HG03159 (cell line): ENCODE results near the gene TTC23.

Source experiments
- ATAC-seq: cut with Tn5 transposase; IDR thresholded peaks from one replicate; pipeline ENCODE4 v1.9.1; 2021; ENCODE audit warnings: mild to moderate bottlenecking, moderate library complexity; ENCODE audit not compliant: unreplicated experiment

TTC23 gene

DNA sequence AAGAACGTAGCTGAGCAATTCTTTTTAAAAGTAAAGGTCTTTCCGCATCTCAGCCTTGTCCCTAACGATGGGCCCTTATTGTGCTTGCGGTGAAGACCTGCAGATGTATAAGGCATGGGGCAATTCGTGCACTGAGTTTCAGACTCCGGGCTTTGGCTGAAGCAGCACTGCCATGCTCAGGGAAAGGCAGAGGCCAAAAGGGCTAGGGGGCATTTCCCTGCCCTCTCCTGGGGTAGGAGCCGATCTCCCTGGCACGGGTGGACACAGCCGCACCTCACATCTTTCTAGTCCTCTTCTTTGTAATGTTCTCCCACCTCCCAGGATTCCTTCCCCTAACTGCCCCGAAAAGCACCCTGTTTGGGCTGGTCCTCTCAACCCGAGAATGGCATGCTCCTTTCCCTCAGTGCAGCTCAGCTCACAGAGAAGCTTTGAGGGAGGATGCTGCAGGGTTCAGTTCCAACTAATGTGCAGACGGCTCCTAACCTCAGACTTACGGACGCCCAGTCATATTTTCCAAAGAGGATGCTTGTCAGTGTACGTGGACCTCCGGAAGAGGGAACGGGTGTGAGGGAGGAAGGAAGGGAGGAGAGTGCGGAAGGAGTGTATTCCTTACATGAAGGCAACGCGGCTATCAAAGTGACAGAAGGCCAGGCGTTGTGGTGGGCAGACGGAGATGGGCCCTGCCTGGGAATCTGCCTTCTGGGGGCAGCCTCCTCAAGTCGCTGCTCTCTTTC, 83.3 kb downstream of the TTC23 start:
- no peak for ATAC-seq

DNA sequence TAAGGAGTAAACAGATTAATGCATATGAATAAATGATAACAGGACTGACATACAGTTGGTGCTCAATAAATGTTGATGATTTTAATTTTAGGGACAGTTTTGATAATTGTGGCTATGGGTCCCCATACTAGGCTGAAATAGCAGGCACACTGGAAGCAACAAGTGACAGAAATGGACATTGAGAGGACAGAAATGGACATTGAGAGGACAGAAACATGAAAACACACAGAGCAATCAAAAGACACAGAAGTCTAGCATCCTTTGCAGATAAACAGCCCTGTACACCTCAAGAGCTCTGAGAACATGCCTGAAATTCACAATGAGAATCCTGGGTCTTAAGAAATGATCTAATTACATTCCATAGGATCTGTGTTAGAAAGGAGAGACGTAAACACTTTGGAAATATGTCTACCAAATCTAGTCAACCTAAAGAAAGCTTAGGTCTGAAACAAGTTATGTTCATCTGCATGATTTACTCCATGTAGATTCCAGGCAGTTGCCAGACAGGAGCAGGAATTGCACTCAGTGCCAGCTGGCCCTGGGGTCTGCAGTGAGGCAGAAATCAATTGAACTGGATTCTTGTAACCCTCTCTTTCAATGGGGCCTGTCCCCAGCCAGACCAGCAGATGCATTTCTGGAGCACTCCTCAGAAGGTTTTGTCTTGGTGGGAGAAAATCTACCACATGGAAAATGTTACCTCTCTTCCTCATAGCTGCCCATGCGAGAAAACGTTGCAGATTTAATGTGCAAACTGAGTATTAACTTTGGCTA, 84.2 kb downstream of the TTC23 start:
- no peak for ATAC-seq

DNA sequence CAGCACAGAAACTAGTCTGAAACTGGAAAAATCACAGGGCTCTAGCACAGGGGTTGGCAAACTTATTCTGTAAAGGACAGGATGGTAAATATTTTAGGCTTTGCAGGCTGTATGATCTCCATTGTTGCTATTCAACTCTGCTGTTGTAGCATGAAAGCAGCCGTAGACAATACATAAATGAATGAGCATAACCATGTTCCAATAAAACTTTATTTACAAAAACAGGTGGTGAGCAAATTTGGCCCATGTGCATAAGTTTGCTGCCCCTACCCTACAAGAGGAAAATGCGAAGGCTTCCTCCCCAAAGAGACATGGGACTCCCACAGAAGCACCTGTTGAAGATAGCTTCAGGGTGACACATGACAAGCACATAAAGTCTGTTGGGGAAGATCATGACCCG, 85.3 kb downstream of the TTC23 start:
- ATAC-seq = no peak

DNA sequence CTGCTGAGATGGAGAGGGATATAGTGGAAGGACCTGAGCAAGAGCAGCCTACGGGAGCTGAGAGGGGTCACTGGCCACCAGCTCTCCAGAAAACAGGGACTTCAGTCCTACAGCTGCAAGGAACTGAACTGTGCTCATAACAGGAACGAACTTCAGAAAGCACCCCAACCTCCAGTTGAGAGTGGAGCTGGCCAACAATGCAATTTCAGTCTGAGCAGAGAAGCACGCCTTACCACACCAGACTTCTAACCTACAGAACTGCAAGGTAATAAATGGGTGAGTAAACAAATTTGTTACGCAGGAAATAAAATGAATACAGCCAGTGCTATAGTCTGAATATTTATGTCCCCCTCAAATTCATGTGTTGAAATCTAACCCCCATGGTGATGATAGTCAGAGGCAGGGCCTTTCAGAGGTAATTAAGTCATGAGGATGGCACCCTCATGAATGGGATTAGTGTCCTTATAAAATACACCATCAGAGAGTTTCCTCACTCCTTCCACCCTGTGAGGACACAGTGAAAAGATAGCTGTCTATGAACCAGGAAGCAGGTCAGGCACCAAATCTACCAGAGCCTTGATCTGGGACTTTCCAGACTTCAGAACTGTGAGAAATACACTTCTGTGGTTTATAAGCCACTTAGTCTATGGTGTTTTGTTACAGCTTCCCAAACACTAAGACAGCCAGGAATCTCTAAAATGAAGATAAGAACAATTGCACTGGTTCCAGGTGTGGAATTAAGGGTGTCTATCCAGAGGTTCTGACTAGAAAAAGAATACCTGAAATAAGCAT, 85.9 kb downstream of the TTC23 start:
- ATAC-seq = no peak

DNA sequence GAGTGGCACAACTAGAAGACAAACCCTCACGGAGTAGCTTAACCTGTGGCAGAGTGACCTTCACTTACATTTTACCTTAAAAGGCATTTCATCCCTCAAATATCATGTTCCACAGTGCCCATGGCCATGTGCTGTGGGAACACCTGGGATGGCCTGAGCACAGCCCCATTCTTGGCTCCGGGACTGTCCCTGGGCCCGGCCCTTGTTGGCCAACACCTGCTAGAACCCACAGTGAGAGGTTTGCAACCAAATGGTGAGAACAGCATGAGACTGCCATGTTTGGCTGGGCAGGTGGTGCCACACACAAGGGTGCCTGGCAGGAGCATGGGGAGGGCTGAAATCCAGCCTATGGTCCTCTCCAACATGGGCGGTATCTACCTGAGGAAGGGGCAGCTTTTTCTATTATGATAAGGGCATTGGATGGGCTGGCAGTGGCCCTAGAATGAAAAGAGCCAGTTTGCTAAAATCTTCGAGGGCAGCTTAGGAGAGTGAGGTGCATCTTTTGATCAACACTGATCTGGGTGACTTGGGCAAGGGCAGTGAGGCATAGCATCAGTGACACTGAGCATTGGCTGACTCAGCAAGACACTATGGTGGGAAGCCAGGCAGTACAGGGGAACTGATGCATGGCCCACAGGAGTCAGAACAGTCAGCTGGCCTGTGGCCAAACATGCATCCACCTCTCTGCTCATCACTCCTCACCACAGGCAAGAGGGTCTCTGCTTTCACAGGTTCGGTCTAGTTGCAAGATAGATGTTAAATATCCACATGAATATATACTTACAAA, 90.6 kb downstream of the TTC23 start:
- ATAC-seq = no peak

DNA sequence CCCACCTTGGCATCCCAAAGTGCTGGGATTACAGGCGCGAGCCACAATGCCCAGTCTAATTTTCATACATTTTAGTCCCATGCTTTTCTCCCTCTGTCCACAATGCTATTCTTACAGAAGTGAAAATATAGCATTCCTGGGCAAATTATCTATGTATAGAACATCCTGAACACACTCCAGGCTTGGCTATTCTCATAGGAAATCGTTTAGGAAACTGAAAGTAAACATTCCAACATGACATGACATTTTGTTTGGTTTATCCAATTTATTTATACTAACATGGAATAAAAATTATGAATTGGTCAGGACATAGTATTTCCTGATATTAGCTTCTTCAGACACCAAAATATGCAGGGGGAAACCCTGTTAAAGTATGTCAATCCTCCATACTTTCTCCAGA, 91.9 kb downstream of the TTC23 start:
- ATAC-seq = no peak

DNA sequence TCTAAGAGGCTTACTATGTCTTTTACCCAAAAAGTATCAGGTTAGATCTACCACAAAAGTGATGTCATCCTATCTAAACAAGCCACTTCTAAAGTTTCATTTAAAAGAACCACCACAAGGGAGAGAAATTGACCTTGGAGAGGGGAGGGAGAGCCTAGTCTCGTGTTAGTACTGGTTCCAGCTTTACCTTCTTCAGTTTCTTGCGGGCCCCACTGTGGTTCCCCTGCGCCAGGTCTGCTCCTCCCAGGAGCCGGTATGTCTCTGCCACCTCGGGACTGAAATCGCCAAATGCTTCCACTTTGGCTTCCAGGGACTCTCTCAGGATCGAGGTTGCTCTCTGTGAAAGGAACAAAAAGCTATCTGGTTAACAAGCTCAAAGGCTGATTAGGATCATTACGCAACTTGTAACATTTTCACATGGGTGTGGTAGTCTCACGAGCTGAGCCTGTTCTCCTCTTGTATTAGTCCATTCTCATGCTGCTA, 93.4 kb downstream of the TTC23 start:
- no peak for ATAC-seq

DNA sequence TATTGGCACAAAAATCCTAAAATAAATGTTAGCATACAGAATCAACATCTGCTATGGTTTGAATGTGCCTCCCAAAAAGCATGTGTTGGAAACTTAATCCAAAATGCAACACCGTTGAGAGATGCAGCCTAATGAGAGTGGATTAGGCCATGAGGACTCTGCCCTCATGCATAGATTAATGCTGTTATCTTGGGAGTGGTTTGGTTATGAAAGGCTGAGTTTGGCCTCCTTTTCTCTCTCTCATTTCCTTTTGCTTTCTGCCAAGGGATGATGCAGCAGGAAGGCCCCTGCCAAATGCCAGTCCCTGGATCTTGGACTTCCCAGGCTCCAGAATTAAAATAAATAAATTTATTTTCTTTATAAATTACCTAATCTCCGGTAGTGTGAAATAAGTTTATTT, 95.1 kb downstream of the TTC23 start:
- no peak for ATAC-seq

DNA sequence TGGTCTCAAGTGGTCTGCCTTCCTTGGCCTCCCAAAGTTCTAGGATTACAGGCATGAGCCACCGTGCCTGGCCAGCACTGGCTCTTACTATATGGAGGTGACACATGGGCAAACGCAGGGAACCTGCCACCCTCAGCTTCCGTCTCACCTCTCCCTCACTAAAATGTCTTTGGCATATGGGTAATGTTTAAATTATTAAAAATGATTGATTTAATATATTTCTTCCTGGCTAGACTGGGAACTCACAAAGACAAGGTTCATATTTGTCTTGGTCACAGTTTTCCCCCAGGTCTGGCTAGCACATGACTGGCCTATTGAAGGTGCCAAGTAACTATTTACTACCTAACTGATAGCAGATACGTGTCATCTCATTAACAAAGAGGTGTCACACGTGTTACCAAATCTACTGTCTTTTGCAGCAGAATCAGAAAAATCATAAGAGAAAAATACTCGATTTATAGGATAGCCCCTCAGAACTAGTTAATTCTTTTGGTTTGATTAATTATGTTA, 96.3 kb downstream of the TTC23 start:
- no peak for ATAC-seq

DNA sequence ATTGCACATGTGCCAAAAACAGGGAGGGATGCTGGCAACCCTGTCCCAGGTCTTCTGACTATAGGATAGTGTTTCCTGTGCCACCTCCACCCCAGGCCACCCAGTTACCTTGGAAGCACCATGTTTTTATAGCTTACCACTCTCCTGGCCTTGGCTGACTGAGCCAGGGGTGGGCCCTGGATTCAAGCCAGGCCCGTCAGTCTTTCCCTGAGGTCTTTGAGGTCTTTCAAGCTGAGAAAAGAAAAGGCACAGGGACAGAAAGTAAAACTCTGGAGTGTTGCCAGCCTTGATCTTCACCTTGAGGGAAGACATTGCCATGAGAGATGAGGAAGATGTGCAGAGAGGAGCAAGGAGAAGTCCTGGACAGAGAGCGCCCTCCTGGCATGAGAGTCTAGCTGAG, 98.2 kb downstream of the TTC23 start:
- no peak for ATAC-seq

DNA sequence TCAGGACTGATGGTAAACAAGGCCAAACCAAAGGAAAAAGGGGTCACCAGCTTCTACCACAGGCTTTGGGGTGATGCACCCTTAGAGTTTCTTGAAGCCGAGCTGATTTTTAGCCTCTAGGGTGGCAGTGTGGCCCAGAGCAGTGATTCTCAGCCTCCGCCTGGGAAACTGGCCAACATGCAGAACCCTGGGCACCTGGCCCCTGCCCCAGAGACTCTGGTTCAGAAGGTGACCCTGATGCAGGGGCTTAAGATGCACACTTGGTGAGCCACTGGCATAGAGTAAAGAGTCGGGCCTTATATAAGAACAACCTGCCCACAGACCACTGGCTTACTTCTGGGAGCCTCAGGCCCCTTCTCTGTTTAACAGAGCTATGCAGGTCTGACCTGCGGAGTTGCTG, 100.0 kb downstream of the TTC23 start:
- ATAC-seq = no peak

DNA sequence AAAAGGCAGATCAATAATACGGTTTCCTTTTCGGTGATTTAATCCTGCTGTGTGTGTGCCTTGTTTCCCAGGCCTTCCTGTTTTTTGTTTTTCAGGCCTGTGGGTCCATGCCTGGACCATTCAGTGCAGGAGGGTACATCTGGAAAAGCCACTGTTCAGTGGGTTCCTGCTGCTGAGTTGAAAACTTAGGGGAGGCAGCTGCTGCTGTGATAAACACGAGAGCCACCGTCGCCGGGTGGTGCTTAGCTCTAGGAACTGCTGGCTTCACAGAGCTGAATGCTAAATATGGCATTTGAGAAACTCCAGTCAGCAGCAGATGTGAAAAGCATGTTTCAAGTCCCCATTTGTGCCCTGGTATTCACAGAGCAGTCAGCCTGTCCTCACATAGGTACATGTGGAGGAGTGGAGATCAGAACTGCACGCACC, 100.5 kb downstream of the TTC23 start:
- ATAC-seq = no peak

DNA sequence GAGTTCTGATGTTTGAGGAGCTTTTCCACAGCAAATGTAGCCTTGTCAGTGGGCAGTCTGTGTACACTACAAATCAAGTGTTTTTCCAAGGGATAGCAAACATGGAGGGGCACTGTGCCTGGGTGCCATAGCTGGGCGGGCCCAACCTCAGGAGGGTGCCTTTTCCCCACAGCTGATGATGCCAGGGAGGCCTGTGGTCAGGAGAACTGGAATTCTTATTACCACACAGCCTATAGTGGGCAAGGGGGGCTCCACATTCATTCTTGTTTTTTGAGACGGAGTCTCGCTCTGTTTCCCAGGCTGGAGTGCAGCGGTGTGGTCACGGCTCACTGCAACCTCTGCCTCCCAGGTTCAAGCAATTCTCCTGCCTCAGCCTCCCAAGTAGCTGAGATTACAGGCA, 102.7 kb downstream of the TTC23 start:
- ATAC-seq = no peak

DNA sequence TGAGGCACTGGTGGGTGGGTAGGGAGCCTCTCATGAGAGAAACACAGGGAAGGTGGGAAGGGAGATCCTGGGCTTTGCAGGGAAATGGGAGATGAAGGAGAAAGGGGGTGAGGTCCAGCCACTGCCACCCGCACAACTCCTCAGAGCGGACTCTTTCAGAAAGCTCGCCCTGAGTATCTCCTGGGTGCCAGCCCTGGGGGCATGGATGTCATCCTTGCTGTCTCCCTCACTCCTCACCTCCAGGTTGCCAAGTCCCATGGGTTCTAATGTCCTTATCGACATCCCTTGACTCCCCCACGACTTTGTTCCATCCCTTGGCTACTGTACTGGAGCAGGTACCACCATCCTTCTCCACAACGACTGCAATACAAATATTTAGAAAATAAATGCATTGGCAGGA, 103.6 kb downstream of the TTC23 start:
- no peak for ATAC-seq

DNA sequence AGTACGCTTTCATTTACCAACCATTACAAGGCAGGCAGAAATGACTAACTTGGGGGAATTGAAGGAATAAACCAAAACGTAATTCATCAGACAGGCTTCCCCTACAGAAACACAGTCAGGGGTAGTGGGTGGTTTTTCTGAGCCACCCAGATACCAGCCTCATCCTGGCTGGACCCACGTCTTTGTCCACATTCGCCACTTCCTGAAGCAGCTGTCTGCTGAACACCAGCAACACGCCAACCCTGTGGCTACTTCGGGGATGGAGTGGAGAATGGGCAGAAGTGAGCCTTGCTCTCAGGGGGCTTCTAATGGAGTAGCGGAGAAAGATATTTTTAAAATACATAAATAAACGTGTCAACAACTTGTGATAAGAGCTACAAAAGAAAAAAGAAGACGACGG, 104.4 kb downstream of the TTC23 start:
- no peak for ATAC-seq

DNA sequence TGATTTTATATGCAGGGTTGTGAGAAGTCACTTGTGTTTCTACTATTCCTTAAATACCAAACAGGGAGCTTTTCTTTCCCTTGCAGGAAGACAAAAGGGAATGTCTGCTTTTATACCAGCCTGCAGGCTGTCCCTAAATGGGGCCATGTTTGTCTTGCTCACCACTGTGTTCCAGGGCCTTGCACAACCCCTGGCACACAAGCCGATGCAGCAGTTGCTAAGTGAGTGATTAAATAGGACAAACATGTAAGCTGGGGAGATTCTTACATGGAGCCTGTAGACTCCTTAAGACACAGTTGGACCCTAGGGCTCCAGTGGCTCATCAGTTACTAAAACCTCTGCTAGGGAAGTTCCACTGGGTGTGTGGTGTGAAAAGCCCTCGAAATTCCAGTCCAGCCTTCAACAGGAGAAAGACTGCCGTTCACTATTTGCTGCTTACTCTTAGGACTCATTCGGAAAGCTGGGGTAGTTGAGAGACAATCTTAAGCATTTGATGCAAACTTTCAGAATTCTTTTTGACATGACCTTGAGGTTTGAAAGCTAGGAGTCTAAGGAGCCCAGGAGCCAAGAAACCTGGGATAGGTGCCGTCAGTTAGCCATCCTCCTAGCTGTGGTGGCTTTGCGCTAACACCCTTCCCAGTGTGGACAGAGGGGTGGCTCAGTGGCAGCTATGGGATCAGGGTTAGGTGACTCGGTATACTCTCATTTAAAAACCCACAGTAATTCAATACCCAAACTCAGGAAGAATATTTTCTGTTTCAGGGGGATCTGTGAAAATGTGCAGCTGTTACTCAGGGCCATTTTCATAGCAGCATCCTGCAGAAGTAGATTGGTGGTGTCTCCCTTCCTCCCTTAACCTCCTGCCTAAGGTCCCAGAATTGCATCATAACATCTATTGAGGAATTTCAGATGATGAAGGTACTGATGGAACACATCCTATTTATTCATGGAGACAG, 105.4 kb downstream of the TTC23 start:
- ATAC-seq = no peak

DNA sequence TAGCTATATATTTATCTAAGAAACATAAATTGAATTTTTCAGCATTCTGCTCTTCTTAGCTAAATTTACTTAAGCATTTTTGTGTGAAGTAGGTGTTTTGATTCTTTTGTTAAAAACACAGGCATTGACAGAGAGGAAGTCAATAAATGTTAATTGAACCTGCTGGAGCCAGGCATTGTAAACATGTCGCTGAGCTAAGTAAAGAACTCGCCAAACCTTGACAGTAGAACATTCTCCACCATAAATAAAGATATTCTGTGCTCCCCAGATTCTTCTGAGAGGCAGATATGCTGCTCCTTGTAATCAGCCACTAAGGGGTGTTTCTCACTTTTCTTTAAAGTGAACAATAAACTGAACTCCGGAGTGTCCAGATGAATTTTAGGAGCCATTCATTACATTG, 106.1 kb downstream of the TTC23 start:
- no peak for ATAC-seq

DNA sequence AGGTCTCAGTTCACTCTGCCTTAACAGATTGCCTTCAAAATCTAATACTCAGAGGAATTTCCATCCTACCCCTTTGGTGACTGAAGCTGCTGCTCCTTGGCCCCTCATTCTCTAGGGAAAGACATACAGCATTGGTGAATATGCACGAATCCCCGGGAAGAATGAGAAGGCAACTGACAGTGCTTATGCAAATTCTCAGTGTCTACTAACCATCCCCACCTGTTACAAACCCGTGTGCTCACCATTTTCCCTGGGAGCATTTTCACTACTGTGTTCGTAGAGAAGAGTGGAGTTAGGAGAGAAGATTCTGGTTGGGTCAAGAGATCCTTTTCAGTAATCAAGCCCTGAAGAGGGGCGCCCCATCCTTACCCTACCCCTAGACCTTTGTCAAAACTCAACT, 106.8 kb downstream of the TTC23 start:
- ATAC-seq = no peak

DNA sequence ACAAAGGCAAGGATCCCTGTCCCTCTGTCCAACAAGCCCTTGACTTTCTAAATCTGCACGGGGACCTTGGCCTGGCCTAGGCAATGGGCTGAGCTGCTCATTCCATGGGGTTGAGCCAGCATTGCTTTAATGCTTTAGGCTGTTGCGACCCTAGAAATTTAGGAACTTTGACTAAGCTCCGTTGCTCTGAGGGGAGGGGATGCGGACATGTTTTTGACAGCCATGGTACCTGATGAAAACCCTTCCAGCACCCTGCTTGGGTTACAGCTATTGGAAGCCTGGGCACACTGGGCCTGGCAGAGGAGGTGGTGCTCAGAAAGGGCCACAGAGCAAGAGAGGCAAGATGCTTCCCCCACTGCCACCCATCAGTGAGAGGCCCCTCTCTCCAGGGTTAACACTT, 107.4 kb downstream of the TTC23 start:
- ATAC-seq = no peak

DNA sequence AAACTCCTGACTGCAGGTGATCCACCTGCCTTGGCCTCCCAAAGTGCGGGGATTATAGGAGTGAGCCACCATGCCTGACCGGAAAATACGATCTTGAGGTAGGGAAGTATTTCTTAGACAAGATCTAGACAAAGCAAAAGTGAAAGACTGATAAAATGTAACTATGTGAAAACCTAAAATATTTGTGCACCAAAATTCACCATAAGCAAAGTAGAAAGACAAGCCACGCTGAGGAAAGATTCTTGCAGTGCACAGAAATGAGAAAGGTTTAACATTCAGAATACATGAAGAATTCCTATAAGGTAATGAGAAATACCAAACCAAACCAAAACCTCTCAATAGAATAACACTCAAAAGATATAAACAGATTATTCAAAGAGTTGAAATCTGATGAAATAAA, 108.8 kb downstream of the TTC23 start:
- no peak for ATAC-seq
